Fibroblast of pulmonary artery (primary cell): ENCODE measurements around the gene TBC1D21.

Experiments
- DNase-seq: peaks from one replicate; pipeline ENCODE4 v3.0.0-alpha.2; 2010; ENCODE audit warnings: low read depth
- H3K4me3 ChIP-seq: replicated peaks from 2 replicates; pipeline ENCODE4 v1.5.1; 2011; ENCODE audit warnings: low read depth, mild to moderate bottlenecking, control low read depth, low read length, moderate library complexity
- TF ChIP-seq, protein P1 (sequence below): IDR thresholded peaks from 2 replicates; pipeline ENCODE4 v1.5.1; 2011; ENCODE audit warnings: mild to moderate bottlenecking, control low read depth, low read length, inconsistent platforms; ENCODE audit errors: missing control alignments

TBC1D21 gene, protein sequence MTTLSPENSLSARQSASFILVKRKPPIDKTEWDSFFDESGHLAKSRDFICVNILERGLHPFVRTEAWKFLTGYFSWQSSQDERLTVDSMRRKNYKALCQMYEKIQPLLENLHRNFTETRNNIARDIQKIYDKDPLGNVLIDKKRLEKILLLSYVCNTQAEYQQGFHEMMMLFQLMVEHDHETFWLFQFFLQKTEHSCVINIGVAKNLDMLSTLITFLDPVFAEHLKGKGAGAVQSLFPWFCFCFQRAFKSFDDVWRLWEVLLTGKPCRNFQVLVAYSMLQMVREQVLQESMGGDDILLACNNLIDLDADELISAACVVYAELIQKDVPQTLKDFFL

GRCh38 chr15:73873456-73873855 lies at the start of gene TBC1D21:
TBC1D21 (plus strand) TSS chr15:73873564; CDS start chr15:73873710, 146 bp downstream.
- TF ChIP-seq, protein P1, sequence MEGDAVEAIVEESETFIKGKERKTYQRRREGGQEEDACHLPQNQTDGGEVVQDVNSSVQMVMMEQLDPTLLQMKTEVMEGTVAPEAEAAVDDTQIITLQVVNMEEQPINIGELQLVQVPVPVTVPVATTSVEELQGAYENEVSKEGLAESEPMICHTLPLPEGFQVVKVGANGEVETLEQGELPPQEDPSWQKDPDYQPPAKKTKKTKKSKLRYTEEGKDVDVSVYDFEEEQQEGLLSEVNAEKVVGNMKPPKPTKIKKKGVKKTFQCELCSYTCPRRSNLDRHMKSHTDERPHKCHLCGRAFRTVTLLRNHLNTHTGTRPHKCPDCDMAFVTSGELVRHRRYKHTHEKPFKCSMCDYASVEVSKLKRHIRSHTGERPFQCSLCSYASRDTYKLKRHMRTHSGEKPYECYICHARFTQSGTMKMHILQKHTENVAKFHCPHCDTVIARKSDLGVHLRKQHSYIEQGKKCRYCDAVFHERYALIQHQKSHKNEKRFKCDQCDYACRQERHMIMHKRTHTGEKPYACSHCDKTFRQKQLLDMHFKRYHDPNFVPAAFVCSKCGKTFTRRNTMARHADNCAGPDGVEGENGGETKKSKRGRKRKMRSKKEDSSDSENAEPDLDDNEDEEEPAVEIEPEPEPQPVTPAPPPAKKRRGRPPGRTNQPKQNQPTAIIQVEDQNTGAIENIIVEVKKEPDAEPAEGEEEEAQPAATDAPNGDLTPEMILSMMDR = no peak
- DNase-seq = no peak
- H3K4me3 ChIP-seq = no peak within 1 kb of the TSS

DNA sequence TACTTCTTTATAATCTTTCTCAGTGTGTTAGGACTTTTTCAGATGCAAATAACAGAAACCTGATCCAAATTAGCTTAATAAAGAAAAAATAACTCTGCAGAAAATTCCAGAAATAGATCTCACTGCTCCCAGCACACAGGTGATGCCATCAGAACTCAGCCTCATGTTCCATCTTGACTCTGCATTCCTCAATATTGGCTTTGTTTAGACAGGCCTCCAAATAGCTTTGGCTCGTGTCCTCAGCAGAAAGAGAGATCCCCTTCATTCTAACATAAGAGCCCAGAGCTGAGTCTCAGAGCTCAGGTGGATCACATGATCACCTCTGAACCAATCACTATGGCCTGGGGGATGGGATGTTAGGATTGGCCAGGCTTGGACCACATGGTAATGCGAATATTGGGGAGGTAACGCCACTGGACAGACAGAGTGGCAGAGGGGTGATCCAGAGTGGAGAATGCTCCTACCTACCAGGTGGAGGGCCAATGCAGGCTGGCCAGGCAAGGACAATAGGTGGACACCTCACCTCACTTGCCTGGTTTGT lies 46.6 kb upstream of the TBC1D21 start:
- no peak overlapping the region for H3K4me3 ChIP-seq
- TF ChIP-seq, protein P1 = no peak
- no peak for DNase-seq

GRCh38 chr15:73829523-73829922 lies 43.8 kb upstream of the TBC1D21 start:
- no peak for DNase-seq

DNA sequence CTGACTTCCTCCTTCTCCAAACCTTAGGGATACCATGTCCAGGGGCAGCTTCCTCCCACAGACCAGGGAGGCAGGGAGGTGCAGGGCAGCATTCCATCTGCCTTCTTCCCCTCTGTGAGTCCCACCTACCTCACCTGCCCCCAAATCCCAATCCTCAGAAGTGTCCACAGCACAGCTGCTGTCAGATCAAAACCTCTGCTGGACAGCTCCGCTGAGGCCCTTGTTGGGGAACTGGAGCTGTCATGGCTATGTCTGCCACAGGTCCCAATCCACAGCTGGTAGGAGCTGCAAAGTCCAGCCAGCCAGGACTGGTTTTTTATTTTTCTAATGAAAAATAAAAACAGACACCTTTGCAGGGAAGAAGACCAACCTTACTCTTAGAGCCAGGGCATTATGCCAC lies 40.7 kb upstream of the TBC1D21 start:
- DNase-seq = peak; percentile 10
- H3K4me3 ChIP-seq = no peak overlapping the region
- TF ChIP-seq, protein P1 = no peak

More at GRCh38 chr15:73829523-73829922, 43.8 kb upstream of the TBC1D21 start:
- TF ChIP-seq, protein P1 = no peak
- H3K4me3 ChIP-seq = no peak overlapping the region

DNA sequence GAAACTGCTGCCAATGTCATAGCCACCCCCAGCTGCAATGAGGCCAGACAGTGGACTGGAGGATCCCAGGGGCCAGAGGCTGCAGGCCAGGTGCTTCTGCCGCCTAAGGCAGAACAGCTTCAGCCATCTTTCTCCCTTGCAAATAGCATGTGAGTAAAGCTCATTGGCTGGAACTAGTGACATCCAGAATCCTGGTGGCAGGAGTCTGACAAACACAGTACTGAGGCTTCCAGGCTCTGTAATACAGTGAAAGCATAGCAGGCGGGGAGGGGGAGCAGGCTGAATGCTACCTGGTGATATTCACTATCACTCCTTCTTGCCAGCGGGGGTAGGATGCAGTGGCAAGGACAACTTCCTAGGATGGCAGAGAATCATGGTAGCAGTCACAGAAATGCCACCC lies 36.5 kb upstream of the TBC1D21 start:
- TF ChIP-seq, protein P1 = no peak
- DNase-seq = no peak
- H3K4me3 ChIP-seq = no peak overlapping the region

- TF ChIP-seq, protein P1 = no peak
- no peak overlapping the region for H3K4me3 ChIP-seq
- DNase-seq = peak; percentile 13
Measured at GRCh38 chr15:73838831-73839426, 34.4 kb upstream of the TBC1D21 start.
